Measurements from ENCODE around the gene THEMIS.
"Not testable (repeated sequence)": the region's sequence is repeated elsewhere in the genome, so short reads cannot be mapped to it uniquely, and the experiment has no call there.

THEMIS gene

DNA sequence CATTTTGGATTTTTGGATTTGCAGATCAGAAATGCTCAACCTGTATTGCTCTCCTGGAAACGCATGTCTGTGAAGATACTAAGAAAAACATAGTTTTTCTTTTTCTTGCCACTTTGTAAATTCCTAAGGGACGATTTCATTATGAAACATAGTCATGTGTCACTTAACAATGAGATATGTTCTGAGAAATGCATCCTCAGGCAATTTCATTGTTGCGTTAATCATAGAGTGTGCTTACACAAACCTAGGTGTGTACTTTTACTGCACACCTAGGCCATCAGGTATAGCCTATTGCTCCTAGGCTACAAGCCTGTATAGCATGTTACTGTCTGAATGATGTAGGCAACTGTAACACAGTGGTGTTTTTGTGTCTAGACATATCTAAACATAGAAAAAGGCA lies 13.4 kb upstream of the THEMIS start:
- DNase-seq: no peak

DNA sequence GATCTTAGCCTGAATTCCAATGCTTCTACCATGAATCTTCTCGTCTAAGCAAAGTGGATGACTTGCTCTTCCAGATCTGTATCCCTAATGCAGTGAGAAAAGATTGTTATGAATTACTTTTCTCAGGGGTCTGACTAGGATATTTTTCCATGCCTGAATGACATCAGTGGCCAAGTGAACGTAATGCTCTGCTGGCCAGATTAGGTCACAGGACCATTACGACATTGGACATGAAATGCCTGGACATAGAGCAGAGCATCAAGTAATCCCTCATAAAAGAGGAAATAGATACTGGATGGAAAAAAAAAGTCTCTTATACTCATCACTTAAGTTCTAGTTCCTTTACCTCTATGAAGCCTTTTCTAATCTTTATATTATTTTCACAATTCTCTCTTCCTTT lies 12.1 kb upstream of the THEMIS start:
- no peak for DNase-seq

DNA sequence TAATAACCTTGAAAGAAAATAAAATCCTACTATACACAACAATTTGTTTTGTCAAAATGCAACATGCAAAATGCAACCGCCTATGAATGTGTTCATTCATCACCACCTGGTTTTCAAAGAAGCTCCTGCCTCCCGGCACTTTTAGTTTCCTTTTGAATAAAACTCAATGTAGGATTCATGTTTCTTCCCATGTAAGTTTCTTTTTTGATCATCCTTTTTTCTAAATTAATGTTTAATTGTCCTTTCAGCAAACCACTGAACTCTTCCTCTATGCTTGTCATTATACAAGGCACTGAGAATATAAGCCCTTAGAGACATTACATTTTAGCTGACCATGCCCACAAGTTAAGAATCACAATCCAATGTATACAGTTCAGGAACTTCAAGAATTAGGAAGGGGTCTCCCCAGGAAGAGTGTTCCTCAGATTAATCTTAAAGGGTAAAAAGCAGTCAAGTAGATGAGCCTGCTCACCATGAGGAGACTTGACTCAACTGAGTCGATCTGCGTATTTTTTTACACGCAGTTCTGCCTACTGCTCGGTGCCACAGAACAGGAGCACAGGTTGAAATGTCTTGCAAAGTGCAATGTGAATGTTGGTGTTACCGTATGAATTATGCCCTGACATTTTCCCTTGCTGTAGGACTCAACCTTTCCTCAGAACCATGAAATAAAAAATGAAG lies 7.2 kb upstream of the THEMIS start:
- no peak for DNase-seq

GRCh38 chr6:127904160-127904559 lies 3.3 kb upstream of the THEMIS start:
- no peak for DNase-seq

- no peak for DNase-seq
These were observed 2.1 kb upstream of the THEMIS start for GRCh38 chr6:127902933-127903332.

- DNase-seq: no peak
These were observed 3.4 kb downstream of the THEMIS start for GRCh38 chr6:127897484-127897883.

- no peak for DNase-seq
These were observed 6.8 kb downstream of the THEMIS start for GRCh38 chr6:127894051-127894450.

DNA sequence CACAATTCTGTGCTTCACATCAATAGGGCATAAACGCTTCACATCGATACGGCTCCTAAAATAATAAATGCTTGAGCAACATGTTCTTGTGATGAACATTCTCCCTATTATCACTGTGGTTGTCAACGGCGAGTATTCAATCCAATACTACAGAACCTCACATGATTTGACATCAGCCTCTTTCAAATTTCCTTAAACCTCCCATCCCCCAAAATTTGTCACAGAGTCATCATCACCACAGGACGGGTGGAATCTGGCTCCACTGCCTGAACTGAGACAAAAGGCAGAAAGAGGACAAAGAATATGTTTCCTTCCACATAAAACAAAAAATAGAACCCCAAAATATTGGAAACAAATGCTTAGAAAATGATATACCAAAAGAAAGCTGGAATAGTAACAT lies 7.3 kb downstream of the THEMIS start:
- DNase-seq: no peak

DNA sequence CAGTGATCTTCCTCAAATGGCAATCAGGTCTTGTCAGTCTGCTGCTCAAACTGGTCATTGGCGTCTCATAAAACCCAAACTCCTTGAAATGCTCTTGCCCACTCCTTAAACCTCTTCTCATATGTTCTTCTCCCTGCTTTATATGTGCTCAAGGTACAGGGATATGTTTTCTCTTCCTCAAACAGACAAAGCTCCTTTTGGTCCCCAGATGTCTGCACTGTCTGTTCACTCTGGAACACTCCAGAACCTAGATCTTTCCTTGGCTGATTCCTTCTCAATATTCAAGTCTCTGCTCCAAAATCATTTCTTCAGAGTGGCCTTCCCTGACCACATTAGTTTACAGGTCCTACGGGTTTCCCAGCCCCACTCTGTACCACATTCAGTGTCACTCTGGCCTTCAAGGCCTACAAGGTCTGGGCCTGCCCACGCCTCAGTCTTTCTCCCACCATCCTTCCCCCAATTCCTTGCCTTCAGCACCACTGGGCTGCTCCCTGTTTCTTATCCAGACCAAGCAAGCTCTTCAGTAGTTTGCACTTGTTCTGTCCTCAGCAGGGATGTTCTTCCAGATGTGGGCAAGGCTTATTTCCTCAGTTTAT lies 9.0 kb downstream of the THEMIS start:
- DNase-seq: no peak

- DNase-seq: no peak
These were observed 14.3 kb downstream of the THEMIS start for GRCh38 chr6:127886603-127887002.

DNA sequence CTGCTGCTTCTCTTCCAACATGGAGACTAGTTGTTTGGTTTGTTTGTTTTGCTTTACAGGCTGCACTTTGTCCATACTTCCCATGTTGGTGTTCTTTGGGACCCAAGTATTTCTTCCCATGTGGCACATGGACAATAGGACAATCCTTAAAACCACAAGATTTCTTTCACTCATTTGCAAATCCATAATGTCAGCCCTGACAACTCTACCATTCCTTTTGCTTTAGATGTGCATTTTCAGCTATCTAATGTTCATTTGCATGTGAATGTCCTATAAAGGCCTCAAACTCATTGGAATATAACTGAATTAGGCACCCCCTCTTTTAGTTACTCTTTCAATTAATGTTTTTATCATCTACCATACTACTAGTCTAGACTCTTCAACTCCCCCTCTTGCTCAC lies 16.7 kb downstream of the THEMIS start:
- no peak for DNase-seq

GRCh38 chr6:127881949-127882348 lies 18.9 kb downstream of the THEMIS start:
- DNase-seq: not testable (repeated sequence)

GRCh38 chr6:127880429-127880828 lies 20.4 kb downstream of the THEMIS start:
- DNase-seq: no peak

DNA sequence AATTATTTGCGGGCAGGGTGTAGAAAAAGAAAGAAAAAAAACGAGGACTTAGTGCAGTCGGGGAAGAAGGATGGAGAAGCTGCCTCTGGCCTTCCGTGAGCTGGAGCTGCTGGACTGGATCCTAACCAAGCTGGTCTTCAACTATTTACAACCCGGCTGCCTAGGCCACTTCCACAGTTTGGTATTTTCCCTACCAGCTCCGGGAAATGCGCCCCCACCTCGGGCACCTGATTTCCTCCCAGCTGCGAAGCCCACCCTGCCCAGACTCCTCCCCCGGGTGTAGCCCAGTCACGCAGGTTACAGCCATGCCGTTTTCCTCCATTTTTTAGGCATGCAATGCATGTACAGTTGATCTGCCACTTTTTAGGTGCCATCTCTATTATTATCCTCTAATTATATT lies 21.2 kb downstream of the THEMIS start:
- DNase-seq: no peak

DNA sequence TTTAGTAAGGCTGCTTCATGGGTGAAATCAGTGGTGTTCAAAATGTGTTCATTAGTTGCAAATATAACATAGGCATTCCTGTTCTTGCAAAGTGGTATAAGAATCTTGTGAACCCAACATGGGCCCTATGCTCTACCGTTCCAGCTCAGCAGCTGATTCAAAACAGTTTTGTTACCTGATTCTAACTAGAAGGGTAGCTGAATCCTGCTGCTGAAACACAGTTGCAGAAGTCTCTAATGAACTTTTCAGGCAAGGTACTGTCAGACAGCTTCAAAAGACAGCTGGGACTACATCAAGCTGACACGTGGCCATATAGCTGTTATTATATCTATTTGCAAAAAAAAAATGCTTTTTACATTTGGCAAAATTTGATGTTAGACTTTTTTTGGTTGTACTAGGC lies 22.7 kb downstream of the THEMIS start:
- DNase-seq: no peak

DNA sequence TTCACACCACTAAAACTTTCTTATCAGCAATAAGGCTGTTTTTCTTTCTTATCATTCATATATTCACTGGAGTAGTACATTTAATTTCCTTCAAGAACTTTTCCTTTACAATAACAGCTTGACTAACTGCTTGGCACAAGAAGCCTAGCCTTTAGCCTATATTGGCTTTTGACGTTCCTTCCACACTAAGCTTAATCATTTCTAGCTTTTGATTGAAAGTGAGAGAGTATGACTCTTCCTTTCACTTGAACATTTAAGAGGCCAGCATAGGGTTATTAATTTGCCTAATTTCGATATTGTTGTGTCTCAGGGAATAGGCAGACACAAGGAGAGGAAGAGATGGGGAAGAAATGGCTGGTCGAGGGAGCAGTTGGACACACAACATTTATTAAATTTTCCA lies 23.6 kb downstream of the THEMIS start:
- DNase-seq: no peak

GRCh38 chr6:127869772-127870404 lies 31.0 kb downstream of the THEMIS start:
- no peak for DNase-seq

- DNase-seq: no peak
These were observed 31.7 kb downstream of the THEMIS start for GRCh38 chr6:127869183-127869582.

GRCh38 chr6:127868338-127868737 lies 32.5 kb downstream of the THEMIS start:
- DNase-seq: no peak

DNA sequence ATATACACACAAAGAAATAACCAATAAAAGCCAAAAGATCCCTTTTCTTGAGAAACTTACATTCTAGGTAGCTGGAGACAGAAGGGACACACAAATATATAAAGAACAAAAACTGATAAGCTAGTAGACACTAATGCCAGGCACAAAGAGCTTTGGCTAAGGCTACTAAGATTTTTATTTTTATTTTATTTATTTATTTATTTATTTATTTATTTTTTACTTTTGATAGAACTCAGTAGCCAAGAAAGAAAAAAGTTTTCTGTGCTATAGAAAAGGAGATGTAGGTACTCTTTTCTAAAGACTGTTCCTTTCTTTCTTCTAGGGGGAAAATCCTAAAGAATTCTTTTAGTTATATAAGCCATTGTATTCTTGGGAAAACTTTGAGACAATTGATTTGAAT lies 34.1 kb downstream of the THEMIS start:
- no peak for DNase-seq

GRCh38 chr6:127865108-127865507 lies 35.8 kb downstream of the THEMIS start:
- DNase-seq: no peak

DNA sequence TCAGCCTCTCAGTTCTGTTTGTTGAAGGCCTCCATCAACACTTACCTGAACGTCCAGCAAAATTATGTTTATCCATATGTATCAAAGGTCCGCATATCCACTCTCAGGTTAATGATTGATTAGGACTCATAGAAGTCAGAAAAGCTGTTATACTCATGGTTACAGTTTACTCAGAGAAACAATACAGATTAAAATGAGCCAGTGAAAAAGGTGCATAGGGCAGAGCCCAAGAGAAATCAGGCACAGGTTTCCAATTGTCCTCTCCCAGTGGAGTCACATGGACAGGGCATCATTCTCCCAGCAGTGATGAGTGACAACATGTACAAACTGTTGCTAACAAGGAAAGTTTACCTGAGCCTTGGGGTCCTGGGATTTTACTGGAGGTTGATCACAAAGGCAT lies 36.2 kb downstream of the THEMIS start:
- DNase-seq: no peak

- DNase-seq: no peak
These were observed 40.1 kb downstream of the THEMIS start for GRCh38 chr6:127860723-127861122.

DNA sequence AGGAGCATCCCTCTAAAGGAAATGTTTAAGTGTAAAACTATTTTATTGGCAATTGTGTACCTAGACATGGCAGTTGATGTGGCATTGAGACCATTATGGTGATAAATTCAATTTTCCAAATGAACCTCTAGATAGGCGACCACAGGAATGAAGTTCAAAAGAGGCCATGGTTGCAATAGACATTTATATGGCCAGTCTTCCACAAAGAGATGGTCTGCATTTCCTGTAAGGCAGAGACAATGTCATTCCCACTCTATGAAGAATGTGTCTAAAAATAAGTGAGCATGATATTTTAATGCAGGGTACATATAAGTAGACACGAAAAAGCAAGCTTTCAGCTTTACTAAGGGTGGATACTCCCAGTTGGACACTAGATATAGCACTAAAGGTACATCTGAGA lies 40.9 kb downstream of the THEMIS start:
- DNase-seq: no peak

Data from NCI-H1694 (cell line).